ENCODE results near the gene MAP3K10.

The MAP3K10 gene

GRCh38 chr19:40247178-40247577 is 56.0 kb downstream of the MAP3K10 start:
- no peak for DNase-seq (ENCODE audit: extremely low read depth in 1 of 2, low read depth in 1 of 2)

- no peak for DNase-seq (ENCODE audit: extremely low read depth in 1 of 2, low read depth in 1 of 2)
Observed at GRCh38 chr19:40247735-40248262, 56.6 kb downstream of the MAP3K10 start.

GRCh38 chr19:40249201-40249600 is 58.0 kb downstream of the MAP3K10 start:
- DNase-seq (ENCODE audit: extremely low read depth in 1 of 2, low read depth in 1 of 2) = no peak

DNA sequence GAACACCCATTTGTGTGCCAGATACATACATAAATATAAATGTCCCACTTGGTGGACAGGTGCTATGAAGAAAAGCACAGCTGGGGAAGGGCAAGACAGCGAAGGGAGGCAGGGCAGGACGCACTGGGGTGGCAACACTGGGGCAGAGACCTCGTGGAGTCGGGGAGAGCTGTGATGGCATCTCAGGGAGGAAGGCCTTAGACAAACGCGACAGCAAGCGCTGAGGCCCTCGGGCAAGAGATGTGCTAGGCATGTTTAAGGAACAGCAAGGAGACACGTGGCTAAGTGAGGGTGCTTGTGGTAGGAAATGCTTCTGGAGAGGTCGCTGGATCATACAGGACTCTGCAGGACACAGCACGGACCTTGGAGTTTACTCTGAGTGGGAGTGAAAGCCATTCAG is 58.6 kb downstream of the MAP3K10 start:
- DNase-seq (ENCODE audit: extremely low read depth in 1 of 2, low read depth in 1 of 2) = no peak

DNA sequence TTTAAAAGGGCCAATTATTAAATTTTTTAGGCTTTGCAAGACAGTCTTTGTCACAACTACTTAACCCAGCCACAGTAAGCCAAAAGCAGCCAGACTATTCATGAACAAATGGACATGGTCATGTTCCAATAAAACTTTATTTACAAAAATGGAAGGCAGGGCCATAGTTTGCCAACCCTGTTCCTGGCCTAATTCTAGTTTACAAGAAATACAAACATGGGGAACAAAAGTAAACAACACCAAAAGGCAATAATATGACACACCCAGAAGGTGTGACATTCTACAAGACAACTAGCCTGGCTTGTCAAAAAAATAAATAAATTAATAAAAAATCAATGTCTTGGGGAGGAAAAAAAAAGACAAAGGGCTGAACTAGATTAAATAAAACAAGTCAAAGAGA is 60.0 kb downstream of the MAP3K10 start:
- no peak for DNase-seq (ENCODE audit: extremely low read depth in 1 of 2, low read depth in 1 of 2)

DNA sequence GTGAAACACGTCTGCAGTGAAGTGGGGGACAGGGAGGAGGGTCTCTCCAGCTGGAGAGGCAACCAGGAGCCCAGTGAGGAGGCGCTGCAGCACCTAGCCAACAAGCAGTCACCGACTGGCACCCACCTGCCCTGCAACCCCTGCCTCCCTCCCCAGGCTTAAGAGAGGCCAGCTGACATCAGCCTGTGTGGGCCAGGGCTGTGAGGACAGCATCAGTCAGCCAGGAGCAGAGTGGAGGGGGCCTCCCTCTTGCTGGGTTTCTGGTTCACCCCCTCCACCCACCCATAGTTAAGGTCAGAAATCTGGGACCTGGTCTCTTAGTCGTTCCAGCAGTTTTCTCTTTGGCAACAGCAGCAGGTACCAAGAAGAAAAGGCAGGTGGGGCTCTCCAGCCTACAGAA is 60.8 kb downstream of the MAP3K10 start:
- no peak for DNase-seq (ENCODE audit: extremely low read depth in 1 of 2, low read depth in 1 of 2)

DNA sequence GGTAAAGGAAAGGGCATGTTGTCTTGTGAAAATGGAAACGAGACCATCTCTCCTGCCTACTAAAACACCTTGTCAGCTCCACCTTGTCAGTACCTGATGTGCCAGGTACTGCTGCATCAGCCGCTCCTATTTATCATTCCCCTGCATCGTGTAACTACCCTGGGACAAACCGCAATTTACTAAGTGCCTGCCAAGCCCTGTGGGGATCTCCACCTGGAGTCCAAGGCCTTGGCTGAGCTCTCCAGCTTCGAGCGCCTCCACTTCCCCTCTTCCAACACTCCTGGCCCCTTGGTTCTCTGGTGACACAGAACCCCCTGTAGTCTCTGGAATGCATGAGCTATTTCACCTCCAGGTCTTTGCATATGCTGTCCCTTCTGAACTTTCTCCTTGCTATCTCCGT is 61.2 kb downstream of the MAP3K10 start:
- DNase-seq (ENCODE audit: extremely low read depth in 1 of 2, low read depth in 1 of 2) = no peak

GRCh38 chr19:40253611-40254092 is 62.4 kb downstream of the MAP3K10 start:
- no peak for DNase-seq (ENCODE audit: extremely low read depth in 1 of 2, low read depth in 1 of 2)

DNA sequence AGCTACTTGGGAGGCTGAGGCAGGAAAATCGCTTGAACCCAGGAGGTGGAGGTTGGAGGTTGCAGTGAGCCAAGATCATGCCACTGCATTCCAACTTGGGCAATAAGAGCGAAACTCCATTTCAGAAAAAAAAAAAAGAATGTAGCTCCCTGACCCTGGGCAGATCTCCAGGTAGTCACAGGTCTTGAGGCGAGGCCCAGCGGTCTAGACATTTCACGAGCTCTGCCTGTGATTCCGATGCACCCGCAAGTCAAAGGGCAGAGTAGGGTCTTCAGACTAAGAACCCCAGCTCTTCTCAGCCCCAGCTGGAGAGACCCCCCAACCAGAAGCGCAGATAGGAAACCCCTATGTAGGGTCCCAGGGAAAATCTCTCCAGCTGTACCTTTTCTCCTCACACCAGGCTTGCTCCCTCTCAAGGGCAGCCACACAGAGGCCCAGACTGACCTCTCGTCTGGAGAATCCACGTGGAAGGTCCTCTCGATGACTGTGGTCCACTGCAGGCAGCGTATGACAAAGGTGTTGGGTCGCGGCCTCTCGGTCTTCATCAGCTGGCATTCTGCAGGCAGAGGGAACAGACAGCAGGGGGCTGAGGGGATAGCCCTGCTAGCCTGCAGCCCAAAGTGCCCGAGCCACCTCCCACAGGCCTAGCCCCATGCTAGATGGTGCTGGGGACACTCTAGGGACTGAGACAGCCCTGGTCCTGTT is 63.6 kb downstream of the MAP3K10 start:
- DNase-seq (ENCODE audit: extremely low read depth in 1 of 2, low read depth in 1 of 2) = no peak

GRCh38 chr19:40255619-40256166 is 64.5 kb downstream of the MAP3K10 start:
- DNase-seq (ENCODE audit: extremely low read depth in 1 of 2, low read depth in 1 of 2) = no peak

DNA sequence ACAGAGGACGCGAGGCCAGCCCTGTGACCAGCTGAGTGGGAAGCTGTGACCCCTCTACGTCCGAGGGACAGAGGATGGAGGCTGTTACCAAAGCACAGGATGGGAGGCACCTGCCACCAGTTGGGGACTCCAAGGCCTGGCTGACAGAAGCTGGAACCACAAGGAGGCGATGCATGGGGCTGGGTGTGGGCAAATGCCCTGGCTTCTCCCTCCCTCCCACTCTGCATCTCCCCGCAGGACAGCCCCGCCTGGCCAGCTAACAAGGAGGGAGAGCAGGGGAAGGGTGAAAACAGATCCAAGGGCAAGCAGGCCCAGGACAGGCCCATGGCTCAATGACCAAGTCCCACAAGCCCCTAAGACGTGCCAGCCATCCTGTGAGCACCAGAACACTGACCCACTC is 65.3 kb downstream of the MAP3K10 start:
- no peak for DNase-seq (ENCODE audit: extremely low read depth in 1 of 2, low read depth in 1 of 2)

DNA sequence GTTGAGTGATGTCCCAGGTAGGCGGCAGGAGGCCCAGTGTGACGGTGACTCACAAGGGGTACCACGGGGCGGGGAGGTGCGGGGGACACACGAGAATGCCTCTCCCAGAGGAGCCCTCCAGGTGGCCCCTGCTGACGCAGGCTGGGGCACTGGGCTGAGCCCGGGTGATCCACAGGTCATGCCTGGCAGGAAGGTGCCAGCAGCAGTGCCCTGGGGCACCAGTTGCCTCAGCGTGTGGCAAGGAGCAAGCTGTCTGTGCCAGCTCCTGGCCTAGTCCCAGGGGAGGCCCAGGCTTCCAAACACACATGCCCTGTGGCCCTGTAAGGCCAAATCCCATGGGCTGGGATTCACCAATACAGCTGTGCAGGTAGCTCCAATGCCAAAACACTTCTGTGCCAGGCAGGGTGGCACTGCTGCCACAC is 65.9 kb downstream of the MAP3K10 start:
- no peak for DNase-seq (ENCODE audit: extremely low read depth in 1 of 2, low read depth in 1 of 2)

DNA sequence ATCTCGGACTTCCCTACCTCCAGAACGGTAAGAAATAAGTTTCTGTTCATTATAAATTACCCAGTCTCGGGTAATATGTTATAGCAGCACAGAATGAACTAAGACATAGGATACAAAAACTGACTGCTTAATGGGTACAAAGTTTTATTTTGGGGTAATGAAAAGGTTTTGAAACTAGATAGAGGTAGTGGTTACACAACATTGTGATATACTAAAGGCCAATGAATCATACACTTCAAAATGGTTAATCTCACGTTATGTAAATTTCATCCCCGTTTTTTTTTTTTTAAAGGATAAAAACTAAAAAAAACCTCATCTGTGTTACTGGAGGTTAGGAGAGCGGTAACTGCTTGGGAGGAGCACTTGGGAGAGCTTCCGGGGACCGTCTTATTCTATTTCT is 70.4 kb downstream of the MAP3K10 start:
- DNase-seq (ENCODE audit: extremely low read depth in 1 of 2, low read depth in 1 of 2) = no peak

GRCh38 chr19:40262422-40262821 is 71.2 kb downstream of the MAP3K10 start:
- DNase-seq (ENCODE audit: extremely low read depth in 1 of 2, low read depth in 1 of 2) = no peak

DNA sequence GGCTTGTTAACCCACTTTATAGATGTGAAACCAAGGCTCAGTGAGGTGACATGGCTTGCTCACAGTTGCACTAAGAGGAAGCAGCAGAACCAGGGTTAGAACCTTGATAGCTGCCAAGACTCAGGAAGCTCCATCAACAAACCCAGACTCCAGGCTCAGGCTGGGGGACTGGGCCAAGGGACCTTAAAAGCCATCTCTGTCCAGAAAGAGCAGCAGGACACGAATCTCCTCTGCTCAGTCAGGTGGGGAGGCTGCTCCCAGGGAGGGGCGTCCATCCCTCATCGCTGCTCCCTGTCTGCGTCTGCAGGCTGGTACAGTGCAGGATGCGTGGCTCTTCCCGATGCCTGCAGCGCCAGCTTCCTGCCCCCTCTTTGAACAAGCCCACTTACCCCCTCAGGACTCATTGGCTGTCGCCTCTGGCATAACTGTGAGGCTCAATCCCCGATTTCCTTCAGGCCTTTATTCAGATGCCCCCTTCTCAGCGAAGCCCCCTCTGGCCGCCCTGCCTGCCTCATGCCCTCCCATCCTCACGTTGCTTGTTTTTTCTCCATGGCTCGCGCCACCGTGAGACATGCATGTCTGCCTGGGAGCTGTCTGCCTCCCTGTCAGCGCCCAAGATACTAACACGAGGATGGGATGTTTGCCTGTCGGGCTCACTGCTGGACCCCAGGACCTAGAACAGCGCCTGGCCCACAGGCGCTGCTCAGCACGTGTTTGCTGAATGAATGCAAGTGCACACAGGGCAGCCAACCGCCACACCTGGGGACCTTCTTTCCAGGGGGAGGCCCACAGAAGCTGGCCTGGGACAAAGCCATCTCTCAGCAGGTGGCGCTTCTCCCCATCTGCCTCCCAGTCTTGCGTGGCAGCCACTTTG is 72.5 kb downstream of the MAP3K10 start:
- no peak for DNase-seq (ENCODE audit: extremely low read depth in 1 of 2, low read depth in 1 of 2)

GRCh38 chr19:40264314-40265054 is 73.3 kb downstream of the MAP3K10 start:
- DNase-seq (ENCODE audit: extremely low read depth in 1 of 2, low read depth in 1 of 2) = no peak

All from stimulated activated CD8-positive, alpha-beta memory T cell treated with anti-CD3 and anti-CD28 coated beads, Interleukin-7, amount 100 ng/mL, for 48 hours (primary cell).